Raji (cell line): Measurements from ENCODE around the gene TRA2B.

ENCODE experiments used
- POLR2A ChIP-seq: IDR thresholded peaks from 2 replicates; pipeline ENCODE4 v1.6.1; 2011; ENCODE audit warnings: low read depth, low read length, control low read depth; ENCODE audit not compliant: insufficient read depth

The TRA2B gene

GRCh38 chr3:185920184-185920583 lies 17.6 kb downstream of the TRA2B start:
- no peak for TF ChIP-seq POLR2A

- TF ChIP-seq POLR2A = no peak
These were observed 21.6 kb downstream of the TRA2B start for GRCh38 chr3:185916042-185916833.

GRCh38 chr3:185915642-185916041 lies 22.2 kb downstream of the TRA2B start:
- TF ChIP-seq POLR2A = no peak

GRCh38 chr3:185914911-185915629 lies 22.7 kb downstream of the TRA2B start:
- no peak for TF ChIP-seq POLR2A

GRCh38 chr3:185912929-185913901 lies 24.6 kb downstream of the TRA2B start:
- no peak for TF ChIP-seq POLR2A

GRCh38 chr3:185912512-185912911 lies 25.3 kb downstream of the TRA2B start:
- no peak for TF ChIP-seq POLR2A

GRCh38 chr3:185900228-185900627 lies 37.6 kb downstream of the TRA2B start:
- TF ChIP-seq POLR2A = no peak

GRCh38 chr3:185896636-185897035 lies 41.2 kb downstream of the TRA2B start:
- no peak for TF ChIP-seq POLR2A

GRCh38 chr3:185887066-185887465 lies 50.7 kb downstream of the TRA2B start:
- TF ChIP-seq POLR2A = no peak

GRCh38 chr3:185884641-185885040 lies 53.2 kb downstream of the TRA2B start:
- no peak for TF ChIP-seq POLR2A

- no peak for TF ChIP-seq POLR2A
These were observed 55.9 kb downstream of the TRA2B start for GRCh38 chr3:185881926-185882325.

GRCh38 chr3:185880600-185880999 lies 57.2 kb downstream of the TRA2B start:
- TF ChIP-seq POLR2A = no peak

GRCh38 chr3:185878920-185879319 lies 58.9 kb downstream of the TRA2B start:
- TF ChIP-seq POLR2A = no peak

GRCh38 chr3:185874119-185874518 lies 63.7 kb downstream of the TRA2B start:
- no peak for TF ChIP-seq POLR2A

- no peak for TF ChIP-seq POLR2A
These were observed 70.2 kb downstream of the TRA2B start for GRCh38 chr3:185867650-185868049.
